Measurements from ENCODE around the gene CHTOP. TPM values are rescaled to one million over a fixed set of nuclear protein-coding genes. Genes with fewer than 3 reads are reported as not detected.

The CHTOP gene
- total RNA-seq, 2 experiments from 2014 or later = 97.1 to 102 TPM

DNA sequence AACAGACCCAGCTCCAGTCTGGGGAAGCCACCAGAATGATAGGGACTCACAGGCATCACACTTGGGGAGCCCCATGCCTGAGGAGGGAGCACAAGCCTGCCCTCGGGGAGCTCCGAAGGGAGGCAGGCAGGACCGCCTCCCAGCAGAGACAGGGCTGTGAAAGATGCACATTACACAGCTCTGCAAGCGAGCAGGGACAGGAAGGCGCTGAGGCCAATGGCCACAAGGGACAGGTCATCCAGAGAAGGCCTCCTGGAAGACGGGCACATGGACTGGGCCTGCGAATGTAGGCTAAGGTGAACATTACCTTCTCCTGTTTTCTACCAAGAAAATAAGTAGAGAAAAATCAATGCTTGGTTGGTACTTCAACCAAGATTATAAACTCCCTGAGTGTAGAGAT, 48.9 kb downstream of the CHTOP start:
- Mint-ChIP-seq H3K4me3 (no peak overlapping the region), H3K9me3 (no peaks in the 10 kb centered on the region), H3K27ac (no peak overlapping the region), H3K36me3 (ENCODE audit: low read depth) (no peaks in the 10 kb centered on the region), H3K27me3 (peaks cover 54% of the 10 kb centered on the region), H3K4me1 (ENCODE audit: low read depth) (peaks cover 16% of the 10 kb centered on the region)
- TF ChIP-seq, protein P1, sequence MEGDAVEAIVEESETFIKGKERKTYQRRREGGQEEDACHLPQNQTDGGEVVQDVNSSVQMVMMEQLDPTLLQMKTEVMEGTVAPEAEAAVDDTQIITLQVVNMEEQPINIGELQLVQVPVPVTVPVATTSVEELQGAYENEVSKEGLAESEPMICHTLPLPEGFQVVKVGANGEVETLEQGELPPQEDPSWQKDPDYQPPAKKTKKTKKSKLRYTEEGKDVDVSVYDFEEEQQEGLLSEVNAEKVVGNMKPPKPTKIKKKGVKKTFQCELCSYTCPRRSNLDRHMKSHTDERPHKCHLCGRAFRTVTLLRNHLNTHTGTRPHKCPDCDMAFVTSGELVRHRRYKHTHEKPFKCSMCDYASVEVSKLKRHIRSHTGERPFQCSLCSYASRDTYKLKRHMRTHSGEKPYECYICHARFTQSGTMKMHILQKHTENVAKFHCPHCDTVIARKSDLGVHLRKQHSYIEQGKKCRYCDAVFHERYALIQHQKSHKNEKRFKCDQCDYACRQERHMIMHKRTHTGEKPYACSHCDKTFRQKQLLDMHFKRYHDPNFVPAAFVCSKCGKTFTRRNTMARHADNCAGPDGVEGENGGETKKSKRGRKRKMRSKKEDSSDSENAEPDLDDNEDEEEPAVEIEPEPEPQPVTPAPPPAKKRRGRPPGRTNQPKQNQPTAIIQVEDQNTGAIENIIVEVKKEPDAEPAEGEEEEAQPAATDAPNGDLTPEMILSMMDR (IDR thresholded peaks at IDR 0.05) = no peak
- H3K36me3 ChIP-seq (ENCODE audit: insufficient read depth, low read length) = no peaks in the 10 kb centered on the region
- no peaks in the 10 kb centered on the region for H3K9me3 ChIP-seq (ENCODE audit: control insufficient read depth in 1 of 2, insufficient read depth in 1 of 2, low read length in 2 of 2)
- no peak overlapping the region for H3K4me3 ChIP-seq (ENCODE audit: low read length)
- ChIA-PET POLR2A (no interaction called here), CTCF (no interaction called here)
- no peak overlapping the region for H3K27ac ChIP-seq (ENCODE audit: low read depth in 1 of 2, low read length in 2 of 2)
- ATAC-seq (ENCODE audit: poor library complexity) (no peak), DNase-seq (no peak)
- intact Hi-C loops (cut with DNase I, micrococcal nuclease) = no loop called here
- H3K4me1 ChIP-seq (ENCODE audit: insufficient read depth, low read length) = peaks cover 23% of the 10 kb centered on the region
- peaks cover 26 to 44% of the 10 kb centered on the region in 2 experiments for H3K27me3 ChIP-seq (ENCODE audit: control insufficient read depth in 1 of 2, insufficient read depth in 2 of 2, low read length in 2 of 2)

DNA sequence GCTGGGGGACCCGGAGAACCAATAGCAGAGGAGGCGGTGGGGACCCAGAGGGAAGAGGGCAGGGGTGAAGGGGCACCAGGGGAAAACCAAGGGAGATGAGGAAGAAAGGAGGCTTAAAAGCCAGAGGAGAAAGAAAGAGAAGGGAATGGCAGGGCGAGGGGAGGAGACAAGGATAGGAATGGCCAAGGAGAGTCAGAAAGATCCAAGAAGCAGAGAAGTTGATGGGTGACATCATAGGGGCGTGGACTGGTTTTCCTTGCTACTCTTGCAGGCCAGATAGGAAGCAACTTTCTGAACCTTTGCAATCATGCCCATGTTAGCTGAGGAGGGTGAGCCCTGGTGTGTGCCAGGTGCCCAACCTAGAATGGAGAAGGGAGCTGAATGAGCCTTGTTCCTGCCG, 50.0 kb downstream of the CHTOP start:
- Mint-ChIP-seq H3K27me3 (peaks cover 43% of the 10 kb centered on the region), H3K36me3 (ENCODE audit: low read depth) (no peaks in the 10 kb centered on the region)

DNA sequence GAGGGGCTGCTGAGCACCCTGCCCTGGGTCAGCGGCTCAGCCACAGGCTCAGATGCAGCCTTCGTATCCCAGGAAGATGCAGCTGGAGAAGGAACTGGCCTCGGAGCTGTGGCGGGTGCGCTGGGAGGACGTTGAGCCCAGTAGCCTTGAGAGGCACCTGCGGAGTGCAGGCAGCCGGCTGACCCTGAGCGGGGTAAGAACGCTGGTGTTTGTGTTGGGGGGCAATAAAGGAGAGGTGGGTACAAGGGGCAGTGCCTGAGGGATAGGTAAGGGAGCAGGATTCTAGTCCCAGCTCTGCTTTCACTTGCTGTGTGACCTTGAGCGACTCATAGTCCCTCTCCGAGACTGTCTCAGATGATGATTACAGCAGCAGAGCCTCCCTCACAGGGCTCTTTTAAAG, 51.0 kb downstream of the CHTOP start:
- CTCF ChIA-PET = no interaction called here
- no peak overlapping the region for H3K4me3 Mint-ChIP-seq
- no peaks in the 10 kb centered on the region for H3K9me3 Mint-ChIP-seq

More for the DNA sequence above, 50.0 kb downstream of the CHTOP start:
- H3K4me3 ChIP-seq (ENCODE audit: low read length) = no peak overlapping the region
- no peaks in the 10 kb centered on the region for H3K36me3 ChIP-seq (ENCODE audit: insufficient read depth, low read length)
- ChIA-PET CTCF (no interaction called here), POLR2A (no interaction called here)
- DNase-seq = no peak
- Mint-ChIP-seq H3K4me1 (ENCODE audit: low read depth) (peaks cover 5% of the 10 kb centered on the region), H3K27ac (no peak overlapping the region), H3K9me3 (no peaks in the 10 kb centered on the region), H3K4me3 (no peak overlapping the region)
- H3K9me3 ChIP-seq (ENCODE audit: control insufficient read depth in 1 of 2, insufficient read depth in 1 of 2, low read length in 2 of 2) = no peaks in the 10 kb centered on the region
- H3K4me1 ChIP-seq (ENCODE audit: insufficient read depth, low read length) = peaks cover 11% of the 10 kb centered on the region
- ATAC-seq (ENCODE audit: poor library complexity) = no peak
- H3K27ac ChIP-seq (ENCODE audit: low read depth in 1 of 2, low read length in 2 of 2) = no peak overlapping the region
- intact Hi-C loops (cut with DNase I, micrococcal nuclease) = no loop called here
- H3K27me3 ChIP-seq (ENCODE audit: control insufficient read depth in 1 of 2, insufficient read depth in 2 of 2, low read length in 2 of 2) = peaks cover 18 to 33% of the 10 kb centered on the region in 2 experiments
- TF ChIP-seq, protein P1 (IDR thresholded peaks at IDR 0.05) = no peak

More for the DNA sequence above, 51.0 kb downstream of the CHTOP start:
- H3K4me1 Mint-ChIP-seq (ENCODE audit: low read depth) = peaks cover 1% of the 10 kb centered on the region
- peaks cover 38% of the 10 kb centered on the region for H3K27me3 Mint-ChIP-seq
- H3K36me3 Mint-ChIP-seq (ENCODE audit: low read depth) = no peaks in the 10 kb centered on the region
- peaks cover 13 to 23% of the 10 kb centered on the region in 2 experiments for H3K27me3 ChIP-seq (ENCODE audit: control insufficient read depth in 1 of 2, insufficient read depth in 2 of 2, low read length in 2 of 2)
- intact Hi-C loops (cut with DNase I, micrococcal nuclease) = no loop called here
- H3K9me3 ChIP-seq (ENCODE audit: control insufficient read depth in 1 of 2, insufficient read depth in 1 of 2, low read length in 2 of 2) = no peaks in the 10 kb centered on the region
- TF ChIP-seq, protein P1 (IDR thresholded peaks at IDR 0.05) = no peak
- no peak for ATAC-seq (ENCODE audit: poor library complexity)
- H3K27ac Mint-ChIP-seq = no peak overlapping the region
- H3K27ac ChIP-seq (ENCODE audit: low read depth in 1 of 2, low read length in 2 of 2) = no peak overlapping the region
- H3K36me3 ChIP-seq (ENCODE audit: insufficient read depth, low read length) = no peaks in the 10 kb centered on the region
- peaks cover under 1% of the 10 kb centered on the region for H3K4me1 ChIP-seq (ENCODE audit: insufficient read depth, low read length)
- no peak for DNase-seq
- POLR2A ChIA-PET = no interaction called here
- no peak overlapping the region for H3K4me3 ChIP-seq (ENCODE audit: low read length)

All from CD4-positive, alpha-beta T cell (primary cell).